HG03045 (cell line): ENCODE measurements around the gene COL20A1.
"Not testable (repeated sequence)": the region's sequence is repeated elsewhere in the genome, so short reads cannot be mapped to it uniquely, and the experiment has no call there.

ENCODE experiments used
- ATAC-seq: cut with Tn5 transposase; IDR thresholded peaks from one replicate; pipeline ENCODE4 v1.9.1; 2021; ENCODE audit warnings: mild to moderate bottlenecking, moderate library complexity; ENCODE audit not compliant: unreplicated experiment

Gene COL20A1

GRCh38 chr20:63370618-63371187 lies 77.7 kb downstream of the COL20A1 start:
- ATAC-seq = no peak

DNA sequence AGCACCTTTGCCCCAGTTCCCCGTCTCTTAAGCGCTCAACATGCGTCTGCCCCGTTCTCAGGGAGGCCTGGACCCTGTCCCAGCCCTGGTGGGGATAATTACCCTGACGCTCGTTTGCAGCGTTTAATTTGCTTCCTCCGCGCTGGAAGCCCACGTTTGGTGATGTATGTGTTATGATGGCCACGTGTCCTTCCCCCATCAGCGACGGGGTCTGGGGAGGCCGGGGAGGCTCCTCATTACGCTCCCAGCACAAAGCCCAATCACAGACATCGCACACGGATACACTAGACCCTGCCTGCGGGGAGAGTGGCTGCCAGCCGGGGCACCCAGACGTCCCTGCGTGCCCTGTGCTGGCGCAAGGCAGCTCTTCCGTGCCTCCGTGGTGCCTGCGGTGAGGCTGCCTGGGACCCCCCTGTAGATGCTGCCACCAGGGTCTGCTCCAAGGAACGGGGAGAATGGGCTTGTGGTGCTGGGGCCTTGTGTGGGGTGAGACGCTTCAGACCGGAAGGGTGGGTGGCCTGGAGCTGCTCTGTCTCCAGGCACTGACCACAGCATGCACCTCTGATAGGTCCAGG lies 78.4 kb downstream of the COL20A1 start:
- no peak for ATAC-seq

DNA sequence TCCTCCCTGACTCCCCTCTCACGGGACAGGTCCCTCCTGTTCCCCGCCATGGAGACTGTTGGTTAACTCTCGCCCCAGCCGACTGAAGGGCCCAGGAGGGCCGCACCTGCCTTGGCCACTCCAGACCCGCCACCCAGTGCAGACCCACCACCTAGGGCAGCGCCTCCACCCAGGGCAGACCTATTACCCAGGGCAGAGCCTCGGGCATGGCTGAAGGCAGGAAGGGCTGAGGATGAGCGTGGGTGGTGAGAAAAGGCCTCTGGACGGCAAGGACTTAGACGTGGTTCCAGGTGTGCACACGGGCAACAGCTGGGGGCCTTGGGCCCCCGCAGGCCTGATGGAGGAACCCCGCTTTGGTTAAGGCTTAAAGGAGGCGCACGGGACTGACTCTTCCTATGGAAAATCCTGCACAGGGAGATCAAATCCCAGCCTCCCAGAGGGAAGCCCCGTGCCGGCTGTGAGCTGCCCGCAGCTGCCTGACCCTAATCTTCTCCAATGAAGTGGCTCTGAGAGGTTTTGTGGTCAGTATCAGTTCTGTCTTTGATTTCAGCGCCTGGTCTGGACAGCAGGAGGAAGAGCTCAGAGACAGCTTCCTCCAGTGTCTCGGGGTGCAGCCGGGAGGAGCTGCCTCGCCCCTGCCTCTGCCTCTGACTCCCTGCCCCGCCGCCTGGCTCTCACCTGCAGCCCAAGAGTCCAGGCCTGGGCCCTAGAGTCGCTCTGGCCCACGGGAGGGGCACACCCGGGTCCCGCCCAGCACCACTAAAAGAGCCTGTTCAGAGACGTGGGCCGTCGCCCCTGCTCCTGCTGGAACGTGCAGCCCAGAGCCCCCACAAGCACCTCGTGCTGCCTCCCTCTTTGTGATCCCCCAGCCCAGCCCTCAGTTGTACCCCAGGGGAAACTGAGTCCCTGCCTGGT lies 80.2 kb downstream of the COL20A1 start:
- ATAC-seq = no peak

DNA sequence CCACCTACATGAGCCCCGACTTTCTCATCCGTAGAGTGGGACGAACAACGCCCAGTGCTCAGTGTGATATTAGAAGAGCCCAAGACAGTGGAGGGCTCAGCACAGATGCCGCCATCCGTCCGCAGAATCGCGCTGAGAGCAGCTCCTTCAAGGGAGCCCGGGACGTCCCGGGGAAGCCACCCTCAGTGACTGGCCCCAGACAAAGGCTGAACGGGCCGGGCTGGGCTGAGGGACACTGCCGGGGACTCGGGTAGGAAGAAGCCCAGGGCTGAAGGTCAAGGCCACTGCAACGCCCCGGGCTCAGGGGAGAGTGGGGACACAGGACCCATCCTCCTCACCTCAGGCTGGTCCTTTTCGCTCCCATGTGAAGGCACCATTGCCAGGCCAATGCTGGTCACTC lies 81.0 kb downstream of the COL20A1 start:
- no peak for ATAC-seq

DNA sequence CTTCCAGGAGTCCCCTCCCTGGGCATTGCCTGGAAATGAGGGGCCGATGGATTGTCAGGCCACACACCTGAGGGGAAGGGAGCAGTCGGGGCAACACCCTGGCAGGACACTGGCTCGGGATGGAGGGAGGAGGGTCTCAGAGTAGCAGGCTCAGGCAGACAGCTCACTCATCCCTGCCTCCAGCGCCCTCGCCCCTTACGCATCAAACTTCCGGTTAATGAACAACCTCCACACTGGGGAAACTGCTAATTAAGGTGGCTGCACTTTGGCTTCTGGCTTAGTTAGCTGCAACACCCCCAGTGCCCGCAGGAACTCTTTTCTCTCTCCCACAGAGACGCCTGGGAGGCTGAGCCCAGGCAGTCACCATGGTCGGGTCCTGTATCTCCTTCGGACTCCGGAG lies 81.5 kb downstream of the COL20A1 start:
- ATAC-seq = no peak

GRCh38 chr20:63375438-63375837 lies 82.5 kb downstream of the COL20A1 start:
- ATAC-seq = no peak

DNA sequence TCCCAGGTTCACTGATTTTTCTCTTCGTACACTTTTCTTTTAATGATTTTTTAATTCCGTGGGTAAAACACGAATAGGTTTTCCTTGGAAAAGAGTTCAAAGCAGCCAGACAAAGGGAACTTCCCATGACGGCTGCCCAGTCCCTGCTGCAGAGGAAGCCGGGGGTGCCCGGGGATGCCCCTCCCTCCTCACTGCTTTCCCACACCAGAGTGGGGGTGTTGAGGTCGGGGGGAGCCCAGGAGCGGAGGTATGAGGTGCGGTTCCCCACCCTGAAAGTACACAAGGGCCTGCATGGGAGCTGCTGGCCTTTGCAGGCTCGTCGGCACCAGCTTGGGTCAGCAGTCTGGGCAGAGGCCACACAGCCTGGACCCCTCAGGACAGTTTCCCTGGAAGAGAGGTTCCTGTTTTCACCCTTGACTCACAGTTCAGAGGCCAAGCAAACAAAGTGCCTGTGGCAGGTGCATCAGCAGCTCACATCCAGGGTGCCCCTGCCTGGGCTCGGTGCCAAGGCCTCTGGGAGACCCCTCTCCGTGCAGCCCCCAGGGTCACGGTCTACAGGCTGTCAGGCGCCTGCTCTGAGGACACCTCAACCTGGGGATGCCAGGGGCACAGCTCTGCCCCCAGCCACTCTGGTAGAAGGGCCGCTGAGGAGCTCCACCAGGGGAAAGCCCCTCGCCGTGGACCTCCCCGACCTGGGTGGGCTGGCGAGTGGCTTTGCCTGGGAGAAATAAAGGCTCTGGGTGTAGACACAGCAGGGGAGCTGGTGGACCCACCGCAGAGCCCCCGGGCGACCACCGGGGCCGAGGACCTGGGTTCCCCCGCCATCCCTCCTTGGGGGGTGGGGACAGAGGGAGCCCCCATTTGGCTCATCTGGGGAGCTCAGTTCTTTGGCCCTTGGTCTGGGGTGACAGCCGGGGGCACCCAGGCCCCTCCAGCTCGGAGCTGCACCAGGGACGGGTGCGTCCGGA lies 83.6 kb downstream of the COL20A1 start:
- ATAC-seq = no peak

- ATAC-seq = no peak
Measured at GRCh38 chr20:63377256-63377941, 84.4 kb downstream of the COL20A1 start.

DNA sequence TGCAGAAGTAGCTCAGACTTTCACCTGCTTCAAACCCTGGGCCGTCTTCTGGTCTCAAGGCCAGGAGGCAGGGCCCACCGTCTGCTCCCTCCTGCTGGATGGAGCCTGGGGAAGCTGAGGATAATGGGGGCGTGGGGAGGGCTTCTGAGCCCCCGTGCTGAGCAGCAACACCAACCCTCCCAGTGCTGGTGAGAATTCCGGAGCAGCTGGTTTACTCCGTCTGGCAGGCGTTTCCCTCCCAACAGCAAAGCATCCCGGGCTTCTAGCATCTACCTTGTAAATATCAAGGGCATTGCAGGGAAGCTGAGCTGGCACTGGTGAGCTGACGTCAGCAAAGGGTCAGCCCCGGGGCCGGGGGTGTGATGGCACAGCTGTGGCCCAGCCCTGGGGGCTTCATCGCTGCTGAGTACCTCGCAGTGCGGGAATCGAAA lies 85.0 kb downstream of the COL20A1 start:
- ATAC-seq = no peak

DNA sequence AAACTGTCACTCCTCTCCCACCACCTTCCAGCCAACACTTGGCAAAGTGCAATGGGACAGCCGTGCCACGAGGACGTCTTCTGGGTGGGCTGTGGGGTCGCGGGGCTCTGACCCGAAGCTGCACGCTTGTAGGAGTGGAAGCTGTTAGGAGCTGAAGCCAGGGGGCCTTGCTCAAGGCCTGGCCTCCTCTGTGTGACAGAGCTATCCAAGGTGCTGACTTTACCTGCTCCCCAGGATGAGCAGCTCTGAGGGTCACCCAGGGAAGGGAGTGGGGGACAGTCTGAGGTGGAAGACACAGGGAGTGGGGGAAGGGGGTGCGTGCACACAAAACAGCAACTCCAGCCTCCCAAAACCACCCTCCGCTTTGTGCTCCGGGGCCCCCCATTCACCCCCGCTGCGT lies 85.6 kb downstream of the COL20A1 start:
- ATAC-seq = no peak

- no peak for ATAC-seq
Measured at GRCh38 chr20:63379296-63379695, 86.3 kb downstream of the COL20A1 start.

DNA sequence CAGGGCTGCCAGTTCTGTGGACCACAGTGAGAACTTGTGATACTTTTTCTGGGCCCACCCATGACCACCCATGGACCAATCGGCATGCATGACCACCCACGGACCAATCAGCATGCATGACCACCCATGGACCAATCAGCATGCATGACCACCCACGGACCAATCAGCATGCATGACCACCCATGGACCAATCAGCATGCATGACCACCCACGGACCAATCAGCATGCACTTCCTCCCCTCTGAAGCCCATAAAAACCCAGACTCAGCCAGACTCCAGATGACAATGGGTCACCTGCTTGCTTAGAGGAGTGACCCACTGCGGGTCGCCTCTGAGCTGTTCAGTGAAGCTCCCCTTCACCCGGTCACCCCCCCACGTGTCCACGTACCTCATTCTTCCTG lies 86.9 kb downstream of the COL20A1 start:
- ATAC-seq = not testable (repeated sequence)

DNA sequence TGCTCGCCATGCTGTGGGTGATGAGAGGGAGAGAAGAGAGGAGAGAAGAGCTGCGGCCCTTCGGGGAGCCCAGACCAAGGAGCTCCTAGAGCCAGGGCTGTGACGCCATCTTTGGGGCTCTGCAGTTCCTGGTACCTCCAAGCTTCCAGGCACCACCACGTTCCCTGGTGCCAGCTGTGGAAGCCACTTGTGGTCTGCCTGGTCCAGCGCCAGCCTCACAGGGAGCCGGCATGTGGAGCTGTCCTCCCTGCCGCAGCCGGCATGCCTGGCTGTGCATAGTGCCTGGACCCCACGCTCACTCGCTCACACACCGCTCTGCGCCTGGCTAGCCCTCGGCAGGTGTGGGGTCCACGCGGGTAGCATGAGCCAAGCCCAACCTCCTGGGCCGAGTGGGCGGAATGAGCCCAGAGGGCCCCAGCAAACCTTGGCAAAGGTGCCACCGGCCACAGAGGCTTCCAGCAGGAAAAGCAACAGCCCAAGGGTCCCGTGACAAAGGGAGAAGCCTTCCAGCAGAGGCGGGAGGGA lies 87.4 kb downstream of the COL20A1 start:
- no peak for ATAC-seq

- ATAC-seq = no peak
Measured at GRCh38 chr20:63381781-63382431, 88.9 kb downstream of the COL20A1 start.

DNA sequence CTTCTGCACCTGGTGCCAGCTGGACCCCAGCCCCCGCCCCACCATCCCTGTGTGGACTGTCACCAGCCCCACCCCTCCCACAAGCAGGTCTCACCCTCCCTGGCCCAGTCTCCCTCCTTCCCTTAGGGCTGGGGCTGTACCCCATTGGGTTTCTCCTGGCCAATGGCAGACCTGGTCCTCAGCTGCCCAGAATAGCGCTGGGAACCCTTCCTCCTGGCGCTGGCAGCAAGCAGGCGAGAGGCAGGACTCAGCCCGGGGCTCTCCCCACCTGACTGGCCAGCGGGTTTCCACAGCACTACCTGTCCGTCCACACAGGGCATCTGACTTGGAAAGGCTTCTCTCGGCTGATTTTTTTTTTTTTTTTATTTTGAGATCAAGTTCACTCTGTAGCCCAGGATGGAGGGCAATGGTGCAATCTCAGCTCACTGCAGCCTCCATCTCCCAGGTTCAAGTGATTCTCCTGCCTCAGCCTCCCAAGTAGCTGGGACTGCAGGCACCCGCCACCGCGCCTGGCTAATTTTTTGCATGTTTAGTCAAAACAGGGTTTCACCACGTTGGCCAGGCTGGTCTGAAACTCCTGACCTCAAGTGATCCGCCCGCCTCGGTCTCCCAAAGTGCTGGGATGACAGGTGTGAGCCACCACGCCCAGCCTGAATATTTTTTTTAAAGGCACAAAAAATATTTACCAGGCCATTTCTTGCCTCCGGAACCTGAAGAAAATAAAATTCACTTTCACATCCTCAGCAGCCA lies 89.7 kb downstream of the COL20A1 start:
- no peak for ATAC-seq

DNA sequence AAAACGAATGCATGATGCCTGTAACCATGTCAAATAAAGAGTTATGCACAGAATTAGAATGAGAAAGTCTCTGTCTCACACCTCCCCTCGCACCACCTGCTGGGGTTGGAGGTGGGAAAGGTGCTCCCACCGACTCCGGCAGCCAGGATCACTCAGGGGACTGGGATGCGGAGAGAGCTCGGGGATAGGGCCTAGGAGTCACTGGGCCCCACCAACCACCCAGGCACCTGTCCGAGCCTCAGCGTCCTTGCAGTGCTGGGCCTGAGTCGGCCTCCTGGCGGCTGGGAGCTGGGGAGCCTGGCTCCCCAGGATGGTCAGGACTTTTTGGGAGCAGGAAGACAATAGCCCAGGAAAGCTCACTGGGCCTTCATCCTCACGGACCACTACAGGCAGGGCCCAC lies 90.6 kb downstream of the COL20A1 start:
- no peak for ATAC-seq

GRCh38 chr20:63384336-63384735 lies 91.3 kb downstream of the COL20A1 start:
- no peak for ATAC-seq
